HG02938 (cell line): ENCODE measurements around the gene HSD17B1.
"Not testable (repeated sequence)": the region's sequence is repeated elsewhere in the genome, so short reads cannot be mapped to it uniquely, and the experiment has no call there.

Experiments
- ATAC-seq: cut with Tn5 transposase; IDR thresholded peaks from one replicate; pipeline ENCODE4 v1.9.1; 2021; ENCODE audit warnings: mild to moderate bottlenecking, moderate library complexity; ENCODE audit not compliant: unreplicated experiment

HSD17B1 gene

DNA sequence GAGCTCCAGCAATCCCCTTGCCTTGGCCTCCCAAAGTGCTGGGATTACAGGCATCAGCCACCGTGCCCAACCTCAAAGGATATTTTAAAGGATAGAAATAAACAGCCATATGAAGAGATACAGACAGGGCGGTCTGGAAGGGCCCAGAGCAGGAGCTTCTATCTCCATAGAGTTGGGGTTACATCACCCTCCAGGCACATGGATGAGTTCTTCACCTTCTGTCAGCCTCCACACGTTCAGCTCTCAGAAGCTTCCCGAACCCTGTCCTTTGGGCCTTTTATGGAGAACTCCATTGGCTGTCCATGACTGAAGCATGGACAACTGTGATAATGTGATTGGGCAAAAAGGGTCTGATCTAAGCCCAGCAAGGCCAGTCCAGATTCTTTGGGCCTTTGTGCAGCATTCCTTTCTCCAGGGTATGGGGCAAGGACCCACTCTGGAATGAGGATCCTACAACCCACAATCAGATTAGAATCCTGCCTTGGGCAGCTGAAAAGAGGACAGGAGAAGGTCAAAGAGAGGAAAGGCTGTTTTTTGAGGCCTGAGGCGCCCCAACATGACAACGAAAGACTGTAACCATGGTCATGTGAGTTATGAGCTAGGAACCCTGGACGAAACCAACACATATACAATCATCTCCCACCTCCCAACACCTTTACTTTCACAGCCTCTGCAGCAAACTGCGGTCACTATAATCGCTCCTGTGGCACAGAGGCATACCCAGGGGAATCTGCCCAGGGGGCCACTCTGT lies 6.8 kb upstream of the HSD17B1 start:
- ATAC-seq, result not testable (repeated sequence)

DNA sequence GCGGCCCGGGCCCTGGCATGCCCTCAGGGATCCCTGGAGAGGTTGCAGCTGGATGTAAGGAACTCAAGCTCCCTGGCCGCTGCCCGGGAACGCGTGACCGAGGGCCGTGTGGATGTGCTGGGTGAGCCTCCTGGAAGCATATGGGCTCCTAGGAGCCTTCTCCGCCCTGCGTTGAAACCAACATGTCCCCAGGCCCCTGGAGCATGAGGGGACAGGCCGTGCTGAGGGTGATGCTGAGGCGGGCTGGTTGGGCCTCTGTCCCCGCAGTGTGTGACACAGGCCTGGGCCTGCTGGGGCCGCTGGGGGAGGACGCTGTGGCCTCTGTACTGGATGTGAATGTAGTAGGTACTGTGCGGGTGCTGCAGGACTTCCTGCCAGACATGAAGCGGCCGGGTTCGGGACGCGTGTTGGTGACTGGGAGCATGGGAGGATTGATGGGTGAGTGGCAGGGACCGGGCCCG lies 5.7 kb upstream of the HSD17B1 start:
- ATAC-seq, result no peak

DNA sequence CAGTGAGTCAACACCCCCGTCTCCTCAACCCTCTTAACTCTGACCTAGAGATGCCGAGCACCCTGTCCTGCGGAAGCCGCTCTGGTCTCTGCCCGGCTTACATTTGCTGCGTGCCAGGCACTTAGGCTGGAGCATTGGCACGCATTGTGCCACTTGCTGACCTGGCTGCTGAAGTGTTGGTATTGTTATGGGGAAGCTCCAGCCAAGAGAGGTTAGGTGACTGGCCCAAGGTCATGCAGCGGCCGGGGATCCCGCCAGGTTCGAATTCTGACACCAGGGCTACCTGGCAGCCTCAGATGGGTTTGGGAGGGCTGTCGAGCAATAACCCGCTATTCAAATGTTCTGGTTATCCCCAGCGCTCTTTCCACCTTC lies 5.0 kb upstream of the HSD17B1 start:
- ATAC-seq, result no peak

DNA sequence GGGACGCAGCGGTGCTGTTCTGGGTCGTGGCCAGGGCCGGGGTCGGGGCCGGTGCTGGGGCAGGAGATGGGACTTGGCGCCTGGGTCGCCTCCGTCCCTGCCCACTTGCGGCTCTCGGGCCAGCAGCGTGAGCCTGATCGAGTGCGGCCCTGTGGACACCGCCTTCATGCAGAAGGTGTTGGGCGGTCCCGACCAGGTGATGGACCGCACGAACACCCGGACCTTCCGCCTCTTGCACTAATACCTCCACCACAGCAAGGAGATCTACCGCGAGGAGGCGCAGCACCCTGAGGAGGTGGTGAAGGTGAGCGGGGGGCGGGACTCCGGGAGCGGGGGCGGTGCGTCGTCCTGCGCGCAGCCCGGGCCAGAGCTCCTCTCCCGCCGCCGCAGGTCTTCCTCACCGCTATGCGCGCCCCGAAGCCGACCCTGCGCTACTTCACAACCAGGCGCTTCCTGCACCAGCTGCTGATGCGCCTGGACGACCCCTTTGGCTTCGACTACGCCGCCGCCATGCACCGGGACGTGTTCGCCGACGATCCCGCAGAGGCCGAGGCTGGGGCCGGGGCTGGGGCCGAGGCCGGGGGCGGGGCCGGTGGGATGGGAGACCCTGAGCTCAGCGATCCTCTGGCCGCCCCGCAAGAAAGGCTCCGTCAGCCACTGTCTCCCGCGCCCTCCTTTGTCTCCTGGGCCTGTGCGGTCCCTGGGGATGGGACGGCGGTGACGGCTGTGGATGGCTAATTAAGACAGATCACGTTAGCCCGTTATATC lies 4.5 kb upstream of the HSD17B1 start:
- ATAC-seq, result peak; percentile 53

DNA sequence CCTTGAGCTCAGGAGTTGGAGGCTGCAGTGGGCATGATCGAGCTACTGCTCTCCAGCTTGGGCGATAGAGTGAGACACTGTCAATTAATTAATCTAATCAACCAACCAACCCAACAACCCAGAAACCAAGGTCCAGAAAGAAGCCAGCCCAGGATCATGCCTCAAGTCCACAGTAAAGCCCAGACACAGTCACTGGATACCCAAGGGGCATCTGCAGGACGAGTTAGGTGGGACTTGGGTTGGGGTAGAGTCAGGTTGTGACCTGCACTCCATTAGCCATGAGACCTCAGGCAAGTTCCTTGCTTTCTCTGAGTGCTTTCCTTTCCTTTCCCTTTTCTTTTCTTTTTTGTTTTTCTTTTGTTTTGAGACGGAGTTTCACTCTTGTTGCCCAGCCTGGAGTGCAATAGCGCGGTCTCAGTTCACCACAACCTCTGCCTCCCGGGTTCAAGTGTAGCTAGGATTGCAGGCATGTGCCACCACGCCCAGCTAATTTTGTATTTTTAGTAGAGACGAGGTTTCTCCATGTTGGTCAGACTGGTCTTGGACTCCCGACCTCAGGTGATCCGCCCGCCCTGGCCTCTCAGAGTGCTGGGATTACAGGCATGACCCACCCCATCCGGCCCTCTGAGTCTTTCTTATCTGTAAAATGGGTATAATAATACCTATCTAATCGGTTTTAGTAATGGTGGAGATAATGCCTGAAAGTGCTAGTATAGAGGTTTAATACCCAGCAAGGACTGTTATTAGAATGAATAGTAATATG lies 3.5 kb upstream of the HSD17B1 start:
- no peak for ATAC-seq

DNA sequence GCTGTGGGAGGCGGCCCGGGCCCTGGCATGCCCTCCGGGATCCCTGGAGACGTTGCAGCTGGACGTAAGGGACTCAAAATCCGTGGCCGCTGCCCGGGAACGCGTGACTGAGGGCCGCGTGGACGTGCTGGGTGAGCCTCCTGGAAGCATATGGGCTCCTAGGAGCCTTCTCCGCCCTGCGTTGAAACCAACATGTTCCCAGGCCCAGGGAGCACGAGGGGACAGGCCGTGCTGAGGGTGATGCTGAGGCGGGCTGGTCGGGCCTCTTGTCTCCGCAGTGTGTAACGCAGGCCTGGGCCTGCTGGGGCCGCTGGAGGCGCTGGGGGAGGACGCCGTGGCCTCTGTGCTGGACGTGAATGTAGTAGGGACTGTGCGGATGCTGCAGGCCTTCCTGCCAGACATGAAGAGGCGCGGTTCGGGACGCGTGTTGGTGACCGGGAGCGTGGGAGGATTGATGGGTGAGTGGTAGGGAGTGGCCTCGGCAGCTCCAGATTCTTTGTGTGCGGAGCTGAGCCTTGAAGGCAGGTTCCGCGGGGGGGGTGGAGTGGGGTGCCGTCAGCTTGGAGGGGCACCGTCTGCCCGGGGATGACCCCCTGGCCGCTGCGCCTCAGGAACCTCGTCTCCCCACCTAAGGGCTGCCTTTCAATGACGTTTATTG lies 567 bp downstream of the HSD17B1 start:
- no peak for ATAC-seq

DNA sequence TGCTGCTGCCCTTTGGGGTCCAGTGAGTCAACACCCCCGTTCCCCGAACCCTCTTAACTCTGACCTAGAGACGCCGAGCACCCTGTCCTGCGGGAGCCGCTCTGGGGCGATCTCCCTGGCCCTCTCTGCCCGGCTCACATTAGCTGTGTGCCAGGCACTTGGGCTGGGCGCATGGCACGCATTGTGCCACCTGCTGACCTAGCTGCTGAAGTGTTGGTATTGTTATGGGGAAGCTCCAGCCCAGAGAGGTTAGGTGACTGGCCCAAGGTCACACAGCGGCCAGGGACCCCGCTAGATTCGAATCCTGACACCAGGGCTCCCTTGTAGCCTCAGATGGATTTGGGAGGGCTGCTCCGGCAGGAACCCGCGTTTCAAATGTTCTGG lies 1.1 kb downstream of the HSD17B1 start:
- ATAC-seq, result no peak

DNA sequence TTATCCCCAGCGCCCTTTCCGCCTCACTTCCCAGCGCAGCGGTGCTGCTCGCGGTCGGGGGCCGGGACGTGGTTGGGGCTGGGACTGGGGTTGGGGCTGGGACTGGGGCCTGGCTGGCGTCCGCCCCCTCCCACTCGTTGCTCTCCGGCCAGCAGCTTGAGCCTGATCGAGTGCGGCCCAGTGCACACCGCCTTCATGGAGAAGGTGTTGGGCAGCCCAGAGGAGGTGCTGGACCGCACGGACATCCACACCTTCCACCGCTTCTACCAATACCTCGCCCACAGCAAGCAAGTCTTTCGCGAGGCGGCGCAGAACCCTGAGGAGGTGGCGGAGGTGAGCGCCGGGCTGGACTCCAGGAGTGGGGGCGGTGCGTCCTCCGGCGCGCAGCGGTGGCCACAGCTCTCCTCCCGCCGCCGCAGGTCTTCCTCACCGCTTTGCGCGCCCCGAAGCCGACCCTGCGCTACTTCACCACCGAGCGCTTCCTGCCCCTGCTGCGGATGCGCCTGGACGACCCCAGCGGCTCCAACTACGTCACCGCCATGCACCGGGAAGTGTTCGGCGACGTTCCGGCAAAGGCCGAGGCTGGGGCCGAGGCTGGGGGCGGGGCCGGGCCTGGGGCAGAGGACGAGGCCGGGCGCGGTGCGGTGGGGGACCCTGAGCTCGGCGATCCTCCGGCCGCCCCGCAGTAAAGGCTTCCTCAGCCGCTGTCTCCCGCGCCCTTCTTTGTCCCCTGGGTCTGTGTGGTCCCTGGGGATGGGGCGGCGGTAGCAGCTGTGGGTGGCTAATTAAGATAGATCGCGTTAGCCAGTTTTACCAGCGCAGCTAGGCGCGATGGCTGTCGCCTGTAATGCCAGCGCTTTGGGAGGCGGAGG lies 1.8 kb downstream of the HSD17B1 start:
- ATAC-seq, result peak; percentile 69

DNA sequence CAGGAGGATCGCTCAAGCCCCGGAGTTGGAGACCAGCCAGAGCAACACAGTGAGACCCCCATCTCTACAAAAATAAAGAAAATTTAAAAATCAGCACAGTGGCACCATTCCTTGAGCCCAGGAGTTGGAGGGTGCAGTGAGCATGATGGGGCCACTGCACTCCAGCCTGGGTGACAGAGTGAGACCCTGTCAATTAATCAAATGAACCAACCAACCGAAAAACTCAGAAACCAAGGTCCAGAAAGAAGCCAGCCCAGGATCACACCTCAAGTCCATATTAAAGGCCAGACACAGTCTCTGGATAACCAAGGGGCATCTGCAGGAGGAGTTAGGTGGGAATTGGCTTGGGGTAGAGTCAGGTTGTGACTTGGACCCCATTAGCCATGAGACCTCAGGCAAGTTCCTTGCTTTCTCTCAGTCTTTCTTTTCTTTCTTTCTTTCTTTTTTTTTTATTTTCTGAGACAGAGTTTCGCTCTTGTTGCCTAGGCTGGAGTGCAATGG lies 2.4 kb downstream of the HSD17B1 start:
- ATAC-seq, result no peak

DNA sequence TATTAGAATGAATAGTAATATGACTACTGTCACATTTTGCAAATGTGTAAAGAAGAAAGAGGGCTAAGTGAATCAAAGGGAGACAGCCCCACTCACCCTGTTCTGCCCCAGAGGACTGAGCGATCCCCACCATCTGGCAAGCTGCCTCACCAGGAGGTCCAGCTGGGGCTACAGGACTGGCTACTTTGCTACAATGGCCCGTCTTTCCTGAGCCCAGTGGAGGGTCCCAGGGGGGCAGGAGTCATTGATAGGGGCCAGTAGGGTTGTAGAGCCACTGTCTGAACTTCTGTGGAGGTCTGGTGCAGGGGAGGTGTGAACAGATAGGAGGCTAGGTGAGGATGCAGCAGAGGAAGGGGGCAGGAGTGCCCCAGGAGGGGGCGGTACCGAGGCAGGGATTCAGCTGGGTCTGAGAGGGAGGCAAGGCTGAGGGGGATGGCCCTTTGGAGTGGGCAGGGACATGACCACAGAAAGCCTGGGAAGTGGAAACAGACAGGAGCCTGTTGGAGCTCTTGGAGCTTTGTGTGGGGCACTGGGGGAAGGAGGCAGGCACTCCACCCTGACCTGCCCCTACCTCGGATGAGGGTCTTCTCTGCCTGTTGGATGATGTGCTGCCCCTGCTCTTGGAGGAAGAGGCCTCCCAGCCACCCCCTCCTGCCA lies 3.4 kb downstream of the HSD17B1 start:
- ATAC-seq, result not testable (repeated sequence)

DNA sequence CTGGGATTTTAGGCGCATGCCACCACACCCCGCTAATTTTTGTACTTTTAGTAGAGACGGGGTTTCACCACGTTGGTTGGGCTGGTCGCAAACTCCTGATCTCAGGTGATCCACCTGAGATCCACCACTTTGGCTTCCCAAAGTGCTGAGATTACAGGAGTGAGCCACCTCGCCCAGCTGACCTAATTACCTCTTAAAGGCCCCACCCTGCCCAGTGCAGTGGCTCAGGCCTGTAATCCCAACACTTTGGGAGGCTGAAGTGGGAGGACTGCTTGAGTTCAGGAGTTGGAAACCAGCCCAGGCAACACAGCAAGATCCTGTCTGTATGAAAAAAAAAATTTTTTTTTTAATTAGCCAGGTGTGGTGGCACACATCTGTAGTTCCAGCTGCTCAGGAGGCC lies 6.4 kb downstream of the HSD17B1 start:
- no peak for ATAC-seq

DNA sequence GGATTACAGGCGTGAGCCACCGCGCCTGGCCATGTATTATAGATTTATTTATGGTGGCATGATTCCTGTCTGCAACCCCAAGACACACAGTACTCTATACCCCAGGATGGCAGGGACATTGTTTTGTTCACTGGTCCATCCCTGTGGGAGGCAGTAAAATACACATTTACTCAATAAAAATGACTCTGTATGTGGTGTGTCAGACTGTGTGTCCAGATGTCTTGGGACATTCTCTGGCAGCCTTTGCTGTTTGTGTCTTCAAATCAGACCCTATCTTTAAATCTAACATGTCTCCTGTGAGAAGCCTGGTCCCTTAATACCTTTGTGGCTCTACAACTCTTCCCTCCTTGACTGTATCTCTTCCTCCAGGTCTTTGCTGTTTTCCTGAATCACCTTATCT lies 7.5 kb downstream of the HSD17B1 start:
- no peak for ATAC-seq

DNA sequence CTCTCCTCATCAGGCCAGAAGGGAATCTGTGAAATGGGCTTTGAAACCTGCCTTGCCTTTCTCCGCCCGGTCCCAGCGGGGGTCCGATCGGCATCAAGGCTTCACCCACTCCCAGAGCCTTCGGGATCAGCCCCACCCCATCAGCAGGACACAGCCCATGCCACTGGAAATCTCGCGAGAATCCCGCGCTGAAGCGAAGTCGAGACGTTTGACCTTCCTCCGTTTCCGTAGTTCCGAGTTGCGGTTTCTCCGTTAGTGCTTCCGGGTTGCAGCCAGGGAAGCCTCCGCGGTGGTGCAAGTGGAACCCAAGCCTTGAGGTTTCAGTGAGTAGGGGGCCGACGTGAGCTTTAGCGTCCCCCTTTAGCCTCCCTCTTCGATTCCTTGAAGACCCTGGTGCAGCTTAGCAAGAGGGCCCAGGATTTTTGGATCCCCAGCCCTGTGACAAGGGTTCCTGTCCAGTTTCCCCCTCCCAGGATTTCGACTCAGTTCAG lies 9.2 kb downstream of the HSD17B1 start, which contains the start of gene COASY:
Gene COASY (plus strand): TSS at position 252 of the 491 bp plus-strand sequence. CDS start 475 bp downstream, outside the sequence.
- ATAC-seq, result no peak

DNA sequence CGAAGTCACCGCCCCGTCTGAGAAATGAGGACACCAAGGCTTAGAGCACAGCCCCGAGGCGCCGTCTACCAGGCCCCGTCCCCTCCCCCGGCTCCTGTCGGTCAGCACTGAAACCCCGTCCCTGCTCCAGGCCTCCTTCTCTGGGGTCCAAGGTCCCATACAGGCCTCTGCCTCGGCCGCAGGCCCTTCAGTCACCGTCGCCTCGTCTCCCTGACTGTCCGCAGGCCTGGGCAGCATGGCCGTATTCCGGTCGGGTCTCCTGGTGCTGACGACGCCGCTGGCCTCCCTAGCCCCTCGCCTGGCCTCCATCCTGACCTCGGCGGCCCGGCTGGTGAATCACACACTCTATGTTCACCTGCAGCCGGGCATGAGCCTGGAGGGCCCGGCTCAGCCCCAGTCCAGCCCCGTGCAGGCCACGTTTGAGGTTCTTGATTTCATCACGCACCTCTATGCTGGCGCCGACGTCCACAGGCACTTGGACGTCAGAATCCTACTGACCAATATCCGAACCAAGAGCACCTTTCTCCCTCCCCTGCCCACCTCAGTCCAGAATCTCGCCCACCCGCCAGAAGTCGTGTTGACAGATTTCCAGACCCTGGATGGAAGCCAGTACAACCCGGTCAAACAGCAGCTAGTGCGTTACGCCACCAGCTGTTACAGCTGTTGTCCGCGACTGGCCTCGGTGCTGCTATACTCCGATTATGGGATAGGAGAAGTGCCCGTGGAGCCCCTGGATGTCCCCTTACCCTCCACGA lies 9.8 kb downstream of the HSD17B1 start:
- ATAC-seq, result no peak

DNA sequence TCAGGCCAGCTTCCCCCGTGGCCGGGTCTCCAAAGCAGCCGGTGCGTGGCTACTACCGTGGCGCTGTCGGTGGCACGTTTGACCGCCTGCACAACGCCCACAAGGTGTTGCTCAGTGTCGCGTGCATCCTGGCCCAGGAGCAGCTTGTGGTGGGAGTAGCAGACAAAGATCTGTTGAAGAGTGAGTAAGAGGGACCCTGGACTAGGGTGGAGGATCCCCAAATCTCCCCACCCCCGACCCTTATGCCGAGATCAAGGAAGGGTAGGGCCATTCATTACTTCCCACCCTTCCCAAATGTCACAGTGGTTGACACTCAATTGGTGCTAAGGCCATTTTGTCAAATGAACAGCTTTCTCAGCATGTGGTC lies 10.4 kb downstream of the HSD17B1 start:
- no peak for ATAC-seq

DNA sequence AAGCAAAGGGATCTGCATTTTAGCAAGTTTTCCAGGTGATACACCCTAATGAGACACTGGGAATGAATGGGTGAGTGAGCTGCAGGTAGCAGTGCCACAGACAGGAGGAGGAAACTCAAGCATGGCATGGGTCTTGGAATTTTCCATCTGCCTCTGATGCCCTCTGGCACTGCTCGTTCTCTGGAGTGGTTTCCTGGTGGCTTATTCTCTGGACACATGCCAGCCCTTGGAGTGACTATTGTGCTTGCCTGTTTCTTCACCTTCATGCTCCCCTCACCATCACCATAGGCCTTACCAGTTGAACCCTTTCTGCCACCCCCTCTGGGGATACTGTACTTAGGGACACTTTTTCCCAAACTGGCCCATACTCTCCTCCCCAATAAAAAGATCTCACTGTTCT lies 10.8 kb downstream of the HSD17B1 start:
- ATAC-seq, result no peak

DNA sequence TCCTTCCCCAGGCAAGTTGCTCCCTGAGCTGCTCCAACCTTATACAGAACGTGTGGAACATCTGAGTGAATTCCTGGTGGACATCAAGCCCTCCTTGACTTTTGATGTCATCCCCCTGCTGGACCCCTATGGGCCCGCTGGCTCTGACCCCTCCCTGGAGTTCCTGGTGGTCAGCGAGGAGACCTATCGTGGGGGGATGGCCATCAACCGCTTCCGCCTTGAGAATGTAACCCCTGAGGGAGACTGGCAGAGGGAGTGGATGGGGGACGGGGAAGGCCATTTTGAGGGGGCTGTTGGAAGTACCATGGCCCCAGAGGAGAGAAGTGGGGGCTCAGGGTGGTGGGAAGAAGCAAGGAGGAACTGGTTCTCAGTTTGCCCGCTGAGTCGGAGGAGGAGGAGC lies 11.2 kb downstream of the HSD17B1 start:
- ATAC-seq, result no peak

DNA sequence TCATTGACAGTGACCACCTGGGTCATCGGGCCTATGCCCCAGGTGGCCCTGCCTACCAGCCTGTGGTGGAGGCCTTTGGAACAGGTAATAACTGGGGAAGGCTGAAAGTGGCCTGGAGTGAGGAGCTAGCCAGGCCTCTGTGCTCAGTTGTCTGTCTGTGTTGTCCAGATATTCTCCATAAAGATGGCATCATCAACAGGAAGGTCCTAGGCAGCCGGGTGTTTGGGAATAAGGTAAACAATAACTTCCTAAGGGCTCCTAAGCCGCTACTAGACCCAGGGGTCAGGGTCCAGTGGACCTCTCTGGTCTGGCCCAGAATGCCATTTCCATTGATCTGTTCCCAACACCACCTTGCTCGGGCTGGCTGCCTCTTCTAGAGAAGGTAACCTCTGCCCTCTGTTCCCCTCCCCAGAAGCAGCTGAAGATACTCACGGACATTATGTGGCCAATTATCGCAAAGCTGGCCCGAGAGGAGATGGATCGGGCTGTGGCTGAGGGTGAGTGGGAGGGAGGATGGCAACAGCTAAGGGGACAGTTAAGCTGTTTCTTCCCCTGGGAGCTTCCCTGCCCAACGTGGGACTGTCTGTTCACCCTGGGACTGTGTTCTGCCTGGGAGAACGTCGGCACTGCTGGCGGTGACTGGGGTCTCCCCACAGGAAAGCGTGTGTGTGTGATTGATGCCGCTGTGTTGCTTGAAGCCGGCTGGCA lies 12.2 kb downstream of the HSD17B1 start:
- ATAC-seq, result no peak
